HUES6 (cell line): Measurements from ENCODE around the gene ACTR8.

ENCODE experiments used
- H3K27ac ChIP-seq: 2 replicates; pipeline ENCODE4 v1.7.0; 2013; ENCODE audit warnings: low read depth, mild to moderate bottlenecking, low read length, inconsistent platforms
- H3K27me3 ChIP-seq: 2 replicates; pipeline ENCODE4 v1.6.1; 2013; ENCODE audit warnings: low read length; ENCODE audit not compliant: control insufficient read depth, insufficient read depth
- H3K36me3 ChIP-seq: 2 replicates; pipeline ENCODE4 v1.6.1; 2013; ENCODE audit warnings: low read length; ENCODE audit not compliant: control insufficient read depth, insufficient read depth
- H3K4me1 ChIP-seq: 2 replicates; pipeline ENCODE4 v1.6.1; 2013; ENCODE audit warnings: low read length; ENCODE audit not compliant: control insufficient read depth, insufficient read depth
- H3K4me3 ChIP-seq: 2 replicates; pipeline ENCODE4 v1.5.1; 2013; ENCODE audit warnings: low read depth, low read length
- H3K9ac ChIP-seq: one replicate; pipeline ENCODE4 v1.6.1; 2013; ENCODE audit warnings: mild to moderate bottlenecking, low read length
- H3K9me3 ChIP-seq: 2 replicates; pipeline ENCODE4 v1.6.1; 2013; ENCODE audit warnings: low read depth, low read length; ENCODE audit not compliant: control insufficient read depth, insufficient read depth

ACTR8 gene

DNA sequence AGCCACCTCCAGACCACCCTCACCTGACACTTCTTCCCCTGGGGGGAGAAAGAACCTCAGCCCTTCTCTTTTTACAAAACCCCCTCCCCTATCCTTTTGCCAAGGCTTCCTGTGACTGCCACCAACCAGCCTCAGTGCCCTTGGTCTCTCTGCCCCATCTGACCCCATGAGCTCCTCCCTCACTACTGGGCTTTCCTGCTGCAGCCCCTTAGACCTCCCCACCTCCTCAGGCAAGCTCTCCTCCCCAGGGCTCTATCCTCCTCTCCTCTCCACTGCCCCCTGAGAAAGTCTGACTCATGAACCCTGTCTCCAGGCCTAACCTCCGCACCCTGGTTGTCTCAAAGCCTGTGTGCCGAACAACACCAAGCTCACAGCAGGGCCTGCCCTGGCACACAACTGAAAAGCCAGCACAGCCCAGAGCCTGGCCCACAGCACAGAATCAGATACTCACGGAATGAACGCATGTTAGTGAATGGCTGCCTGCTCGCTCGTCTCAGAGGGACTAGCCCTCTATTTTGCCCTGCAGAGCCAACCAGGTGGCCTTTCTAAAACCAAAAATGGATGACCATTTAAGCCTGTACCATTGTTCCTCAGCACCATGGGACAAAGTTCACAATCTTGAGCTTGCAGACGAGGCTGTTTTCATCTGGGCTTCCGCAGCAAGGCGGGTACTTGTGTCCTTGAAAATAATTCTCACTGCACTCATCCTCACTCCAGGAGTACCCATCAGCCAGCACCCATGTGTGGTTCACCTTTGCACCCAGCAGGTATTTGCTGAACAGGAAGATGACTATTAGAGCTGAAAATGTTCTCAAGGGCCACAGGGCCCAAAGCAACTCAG, 37.5 kb downstream of the ACTR8 start:
- Histone ChIP-seq H3K9me3 (no peaks in the 10 kb centered on the region), H3K27me3 (peaks cover 27% of the 10 kb centered on the region), H3K4me3 (no peak overlapping the region), H3K9ac (no peak overlapping the region), H3K4me1 (peaks cover 37% of the 10 kb centered on the region), H3K36me3 (no peaks in the 10 kb centered on the region), H3K27ac (no peak overlapping the region)

DNA sequence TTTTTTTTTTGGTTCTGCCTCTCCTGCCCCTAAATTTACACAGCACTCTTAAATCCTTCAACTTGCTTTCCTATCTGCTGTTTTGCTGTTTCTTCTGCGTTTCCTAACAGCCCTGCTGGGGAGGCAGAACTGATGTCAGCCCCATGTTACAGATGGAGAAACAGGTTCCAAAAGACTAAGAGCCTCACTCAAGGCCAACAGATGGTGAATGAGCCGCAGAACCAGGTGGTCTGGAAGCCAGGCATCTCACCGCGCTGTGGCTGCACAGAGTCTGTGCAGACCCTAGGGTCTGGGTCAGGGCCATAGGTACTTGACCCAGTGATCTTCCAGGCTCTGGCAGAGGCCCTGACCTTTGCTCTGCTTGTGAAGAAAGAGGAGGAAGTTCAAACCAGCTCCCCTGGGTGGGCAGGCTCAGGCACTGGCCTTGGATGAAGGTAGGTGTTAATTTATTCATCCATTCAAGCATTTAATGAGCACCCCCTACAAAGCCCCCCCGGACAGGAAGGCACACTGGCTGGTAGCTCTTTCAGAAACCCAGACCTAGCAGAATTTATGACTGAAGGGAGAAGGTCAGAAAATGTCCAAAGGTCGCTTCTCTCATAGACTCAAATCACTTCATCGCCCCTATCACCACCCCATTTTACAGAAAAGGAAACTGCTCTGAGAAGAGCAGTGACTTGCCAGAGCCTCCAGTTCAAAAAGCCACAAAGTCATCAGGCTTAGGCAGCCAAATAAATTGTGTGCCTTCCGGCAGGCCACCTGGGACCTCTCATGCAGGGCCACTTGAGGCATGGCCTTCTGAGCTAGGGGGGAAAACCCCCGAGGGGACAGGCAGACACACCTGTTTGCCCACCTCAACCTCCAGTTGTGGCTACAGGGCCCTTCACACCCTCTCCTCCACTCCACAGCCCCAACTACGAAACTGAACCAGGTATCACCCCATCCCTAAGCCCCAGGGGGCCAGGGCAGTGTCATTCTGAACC, 38.5 kb downstream of the ACTR8 start:
- H3K27ac ChIP-seq, result no peak overlapping the region
- no peak overlapping the region for H3K9ac ChIP-seq
- peaks cover 8% of the 10 kb centered on the region for H3K36me3 ChIP-seq
- H3K4me1 ChIP-seq, result peaks cover 37% of the 10 kb centered on the region
- H3K27me3 ChIP-seq, result peaks cover 25% of the 10 kb centered on the region
- no peak overlapping the region for H3K4me3 ChIP-seq
- no peaks in the 10 kb centered on the region for H3K9me3 ChIP-seq

DNA sequence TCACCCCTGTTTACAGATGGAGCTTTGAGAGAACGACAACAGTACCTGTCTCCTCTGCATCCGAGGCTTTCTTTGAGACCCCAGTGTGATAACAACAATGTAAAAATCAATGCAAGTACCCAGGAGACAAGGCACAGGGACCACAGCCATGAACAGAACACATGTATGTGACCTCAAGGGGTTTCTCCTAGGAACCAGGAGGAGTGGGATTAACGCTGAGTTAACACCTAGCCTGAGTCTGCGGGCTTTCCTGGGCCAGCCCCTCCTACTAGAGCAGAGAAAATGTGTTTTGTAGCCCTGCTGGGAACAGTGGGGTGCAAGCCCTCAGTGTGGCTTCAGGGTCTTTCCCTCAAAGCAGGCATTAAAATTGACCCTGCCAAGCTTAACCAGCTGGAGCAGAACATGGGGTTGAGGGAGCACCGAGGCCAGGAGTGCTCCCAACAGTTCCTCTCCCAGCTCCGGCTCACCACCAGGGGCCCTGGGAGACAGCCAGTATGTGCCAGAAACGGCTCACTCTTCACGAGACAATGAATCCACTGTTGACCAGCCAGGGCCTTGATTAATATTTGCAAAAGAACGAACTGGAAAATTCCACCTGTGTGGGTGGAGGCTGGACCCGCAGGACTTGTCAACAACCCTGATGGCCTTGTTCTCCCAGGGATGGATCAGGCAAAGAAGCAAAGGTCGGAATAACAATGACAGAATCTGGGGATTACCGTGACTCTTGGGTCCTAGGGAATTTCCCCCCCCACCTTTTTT, 39.3 kb downstream of the ACTR8 start:
- H3K4me3 ChIP-seq, result no peak overlapping the region
- no peak overlapping the region for H3K9ac ChIP-seq
- no peak overlapping the region for H3K27ac ChIP-seq
- no peaks in the 10 kb centered on the region for H3K9me3 ChIP-seq
- H3K4me1 ChIP-seq, result peaks cover 37% of the 10 kb centered on the region
- H3K27me3 ChIP-seq, result peaks cover 17% of the 10 kb centered on the region
- H3K36me3 ChIP-seq, result peaks cover 8% of the 10 kb centered on the region

DNA sequence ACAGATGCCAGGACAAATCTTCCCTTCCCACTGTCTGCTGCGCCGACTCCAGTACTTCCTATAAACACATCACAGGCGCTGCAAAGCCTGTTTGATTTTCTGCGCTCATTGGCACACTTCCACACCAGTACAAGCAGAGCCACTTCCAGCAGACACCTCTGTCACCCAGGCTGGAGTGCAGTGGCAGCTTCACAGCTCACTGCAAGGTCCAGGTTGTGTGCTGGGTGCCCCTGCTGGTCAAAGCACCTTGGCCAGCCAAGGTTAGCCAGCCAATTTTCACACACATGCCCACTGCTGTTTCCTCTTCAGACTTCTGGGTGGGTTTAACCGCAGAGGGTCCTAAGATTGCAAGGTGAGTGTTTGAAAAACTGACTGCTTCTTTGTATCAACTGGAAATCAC, 40.7 kb downstream of the ACTR8 start:
- H3K9ac ChIP-seq, result no peak overlapping the region
- H3K9me3 ChIP-seq, result no peaks in the 10 kb centered on the region
- H3K4me1 ChIP-seq, result peaks cover 34% of the 10 kb centered on the region
- H3K36me3 ChIP-seq, result peaks cover 8% of the 10 kb centered on the region
- peaks cover 4% of the 10 kb centered on the region for H3K27me3 ChIP-seq
- no peak overlapping the region for H3K4me3 ChIP-seq
- no peak overlapping the region for H3K27ac ChIP-seq

DNA sequence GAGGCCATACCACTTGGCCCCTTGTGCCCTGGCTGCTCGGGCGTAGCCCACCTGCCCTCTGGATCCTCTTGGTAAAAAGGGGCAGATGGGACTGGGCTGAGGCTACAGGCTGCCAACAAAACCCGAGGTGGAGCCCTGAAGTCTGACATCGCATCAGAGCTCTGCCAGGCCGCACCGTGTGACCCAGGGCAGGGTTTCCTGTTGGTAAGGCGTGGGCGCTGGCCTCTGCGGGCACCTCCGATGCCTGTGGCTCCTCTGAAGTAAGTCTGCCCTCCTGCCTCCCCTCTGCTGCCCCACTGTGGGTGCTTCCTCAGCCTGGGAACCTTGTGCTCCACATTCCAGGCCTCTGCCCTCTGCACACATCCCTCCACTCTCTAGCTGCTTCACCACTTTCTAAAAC, 44.6 kb downstream of the ACTR8 start:
- H3K27ac ChIP-seq, result no peak overlapping the region
- H3K36me3 ChIP-seq, result peaks cover 8% of the 10 kb centered on the region
- H3K9ac ChIP-seq, result no peak overlapping the region
- no peak overlapping the region for H3K4me3 ChIP-seq
- H3K4me1 ChIP-seq, result peaks cover 2% of the 10 kb centered on the region; the same call in 1 of the 2 replicates
- H3K9me3 ChIP-seq, result no peaks in the 10 kb centered on the region
- no peaks in the 10 kb centered on the region for H3K27me3 ChIP-seq

DNA sequence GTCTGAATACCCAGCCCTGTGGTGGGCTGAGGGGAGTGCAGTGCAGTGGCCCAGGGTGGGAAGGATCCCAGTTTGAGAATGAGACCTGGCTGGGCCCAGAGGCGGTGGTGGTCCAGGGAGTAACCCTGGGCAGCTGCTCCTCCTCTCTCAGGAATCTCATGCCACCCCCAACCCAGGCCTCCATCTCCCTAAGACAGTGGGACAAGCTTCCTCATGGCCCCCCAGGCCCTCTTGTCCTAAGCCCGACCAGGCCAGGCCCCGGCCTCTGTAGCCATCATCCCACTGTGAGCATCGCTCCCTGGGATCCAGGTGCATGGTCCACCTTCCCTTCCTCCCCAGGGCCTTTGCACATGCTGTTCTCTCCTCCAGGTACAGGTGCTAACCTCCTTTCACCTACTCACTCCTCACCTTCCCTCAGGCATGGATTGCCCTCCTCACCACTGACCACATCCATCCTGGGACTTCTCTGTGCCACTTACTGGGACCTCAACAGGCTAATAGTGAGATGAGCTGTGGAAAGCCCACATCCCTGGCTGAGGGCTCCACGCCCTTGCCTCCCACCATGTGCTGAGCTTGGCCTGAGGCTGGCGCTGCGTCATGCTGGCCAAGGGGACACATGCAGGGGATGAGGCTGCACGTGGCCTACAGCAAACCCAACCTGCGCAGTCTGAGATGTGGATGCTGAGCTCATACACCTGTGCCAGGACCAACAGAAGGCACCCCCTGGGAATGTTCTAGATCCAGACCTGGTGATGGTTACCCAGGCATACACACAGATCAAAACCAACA, 45.7 kb downstream of the ACTR8 start:
- no peaks in the 10 kb centered on the region for H3K4me1 ChIP-seq
- H3K36me3 ChIP-seq, result peaks cover 8% of the 10 kb centered on the region
- H3K27me3 ChIP-seq, result no peaks in the 10 kb centered on the region
- H3K27ac ChIP-seq, result no peak overlapping the region
- H3K9me3 ChIP-seq, result no peaks in the 10 kb centered on the region
- H3K9ac ChIP-seq, result no peak overlapping the region
- H3K4me3 ChIP-seq, result no peak overlapping the region

DNA sequence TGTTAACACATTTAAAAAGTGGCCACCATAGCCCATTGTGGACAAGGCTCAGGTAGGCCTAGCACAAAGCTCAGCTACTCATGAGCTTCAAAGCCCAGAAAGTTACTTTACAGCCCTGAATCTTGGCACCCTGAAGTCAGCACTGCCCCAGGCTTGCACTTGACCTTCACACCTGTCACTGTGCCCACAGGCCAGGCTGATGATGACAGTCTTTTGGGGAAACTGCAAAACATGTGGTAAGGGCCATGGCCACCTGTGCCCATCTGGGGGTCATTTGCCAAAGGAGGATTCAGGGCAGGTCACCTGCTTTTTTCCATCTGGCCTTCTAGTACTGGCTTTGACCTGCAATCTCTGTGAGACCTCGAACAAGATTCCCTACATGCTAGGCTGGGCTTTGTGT, 46.7 kb downstream of the ACTR8 start:
- no peak overlapping the region for H3K4me3 ChIP-seq
- H3K9ac ChIP-seq, result no peak overlapping the region
- H3K36me3 ChIP-seq, result peaks cover 8% of the 10 kb centered on the region
- no peaks in the 10 kb centered on the region for H3K9me3 ChIP-seq
- H3K27me3 ChIP-seq, result no peaks in the 10 kb centered on the region
- H3K4me1 ChIP-seq, result no peaks in the 10 kb centered on the region
- H3K27ac ChIP-seq, result no peak overlapping the region

DNA sequence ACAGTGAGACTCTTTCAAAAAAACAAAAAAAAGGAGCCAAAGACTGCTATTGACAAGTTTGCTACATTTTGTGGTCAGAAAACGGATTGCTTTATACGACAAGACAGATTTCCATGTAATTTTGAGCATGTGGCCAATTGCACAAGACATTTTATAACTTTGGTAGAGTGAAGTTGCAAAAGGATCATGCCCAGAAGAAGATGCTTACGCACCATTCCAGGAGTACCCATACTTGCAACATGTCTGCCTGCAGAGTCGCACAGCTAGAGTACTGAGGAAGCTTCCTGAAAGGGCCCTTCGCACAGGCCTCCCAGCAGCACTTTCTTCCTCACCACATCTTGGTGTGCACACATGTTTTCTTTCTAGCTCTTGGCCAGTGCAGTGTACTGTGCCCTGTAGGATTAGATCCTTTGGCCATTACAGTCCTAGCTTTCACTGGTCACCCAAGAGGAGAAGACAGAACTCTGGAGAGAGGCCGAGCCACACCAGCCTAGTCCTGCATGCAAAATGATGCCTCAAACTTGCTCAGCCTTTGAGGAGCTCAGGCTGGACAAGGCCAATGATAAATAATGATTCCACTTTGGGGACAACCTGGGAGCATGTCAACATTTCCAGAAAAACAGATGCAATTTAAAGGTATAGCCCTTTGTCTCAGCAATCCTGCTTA, 47.4 kb downstream of the ACTR8 start:
- Histone ChIP-seq H3K9me3 (no peaks in the 10 kb centered on the region), H3K27ac (no peak overlapping the region), H3K4me3 (no peak overlapping the region), H3K36me3 (peaks cover 8% of the 10 kb centered on the region), H3K9ac (no peak overlapping the region), H3K27me3 (no peaks in the 10 kb centered on the region), H3K4me1 (no peaks in the 10 kb centered on the region)

DNA sequence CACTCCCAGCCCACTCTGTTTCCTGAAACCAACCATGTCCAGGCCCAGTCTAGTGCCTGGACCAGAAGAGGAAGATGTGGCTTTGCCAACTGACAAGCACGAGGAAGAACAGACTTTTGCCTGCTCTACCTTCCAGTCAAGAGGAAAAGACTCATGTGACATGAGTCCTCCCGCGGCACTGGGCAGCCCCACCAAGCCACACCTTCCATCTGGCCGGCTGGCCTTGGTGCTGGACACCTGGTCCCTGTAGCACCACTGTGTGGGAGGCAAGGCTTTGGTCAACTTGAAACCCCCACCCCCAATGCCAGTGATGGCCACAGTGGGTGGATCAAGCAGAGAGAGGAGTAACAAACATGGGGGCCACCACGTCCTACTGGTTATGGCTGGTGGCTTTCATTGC, 48.3 kb downstream of the ACTR8 start:
- H3K27me3 ChIP-seq, result no peaks in the 10 kb centered on the region
- H3K27ac ChIP-seq, result no peak overlapping the region
- H3K4me3 ChIP-seq, result no peak overlapping the region
- no peak overlapping the region for H3K9ac ChIP-seq
- no peaks in the 10 kb centered on the region for H3K9me3 ChIP-seq
- H3K4me1 ChIP-seq, result no peaks in the 10 kb centered on the region
- H3K36me3 ChIP-seq, result 0 out of 2 replicates have a peak, but pooled peaks cover under 1% of the 10 kb centered on the region
